Retinal pigment epithelial cell (primary cell): ENCODE data around the gene ASB8.

Source experiments
- DNase-seq: peaks from one replicate; pipeline ENCODE4 v3.0.0-alpha.2; 2010; ENCODE audit warnings: low read depth
- H3K4me3 ChIP-seq: 2 replicates; pipeline ENCODE4 v1.5.1; 2011; ENCODE audit warnings: mild to moderate bottlenecking, low read length, control low read depth, moderate library complexity
- TF ChIP-seq, protein P1 (sequence below): conservative IDR thresholded peaks from 2 replicates; pipeline ENCODE4 v1.5.1; 2011; ENCODE audit warnings: low read depth, low read length, control low read depth, inconsistent platforms

The ASB8 gene

DNA sequence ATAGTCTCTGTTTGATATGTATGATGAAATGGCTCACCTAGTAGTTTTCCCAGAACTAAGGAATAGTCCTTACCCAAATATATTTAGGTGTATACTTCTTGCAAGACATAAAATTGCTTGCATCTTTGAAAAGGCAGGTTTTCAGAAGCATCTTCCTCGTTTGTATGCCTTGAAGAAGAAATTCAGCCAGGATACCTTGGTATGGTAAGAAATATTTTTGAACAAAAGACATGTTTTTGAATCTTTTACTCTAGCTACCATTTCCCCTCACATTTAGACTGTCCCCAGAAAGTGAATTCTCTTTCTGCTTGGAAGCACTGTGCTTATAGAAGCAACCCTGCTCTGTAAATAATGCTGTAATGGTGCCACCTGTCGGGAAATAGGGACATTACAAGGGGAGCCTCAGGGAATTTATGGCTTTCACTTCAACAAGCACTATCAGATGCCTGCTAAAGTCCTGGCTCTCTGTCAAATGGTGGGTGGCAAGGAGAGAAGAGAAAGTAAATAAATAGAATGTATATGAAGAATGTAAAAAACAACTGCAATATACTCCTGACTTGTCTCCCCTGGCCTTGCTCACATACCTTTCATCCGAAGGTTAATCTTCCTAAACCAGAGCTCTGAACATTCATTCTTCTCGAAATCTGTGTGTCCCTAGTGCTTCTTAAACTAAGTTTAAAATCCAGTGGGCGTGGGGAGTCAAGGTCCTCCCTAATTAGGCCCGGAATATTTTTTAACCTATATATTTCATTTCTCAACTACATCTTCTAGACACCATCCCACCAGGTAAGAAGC lies 32.2 kb upstream of the ASB8 start:
- no peak for DNase-seq
- no peak overlapping the region for H3K4me3 ChIP-seq
- TF ChIP-seq, protein P1, sequence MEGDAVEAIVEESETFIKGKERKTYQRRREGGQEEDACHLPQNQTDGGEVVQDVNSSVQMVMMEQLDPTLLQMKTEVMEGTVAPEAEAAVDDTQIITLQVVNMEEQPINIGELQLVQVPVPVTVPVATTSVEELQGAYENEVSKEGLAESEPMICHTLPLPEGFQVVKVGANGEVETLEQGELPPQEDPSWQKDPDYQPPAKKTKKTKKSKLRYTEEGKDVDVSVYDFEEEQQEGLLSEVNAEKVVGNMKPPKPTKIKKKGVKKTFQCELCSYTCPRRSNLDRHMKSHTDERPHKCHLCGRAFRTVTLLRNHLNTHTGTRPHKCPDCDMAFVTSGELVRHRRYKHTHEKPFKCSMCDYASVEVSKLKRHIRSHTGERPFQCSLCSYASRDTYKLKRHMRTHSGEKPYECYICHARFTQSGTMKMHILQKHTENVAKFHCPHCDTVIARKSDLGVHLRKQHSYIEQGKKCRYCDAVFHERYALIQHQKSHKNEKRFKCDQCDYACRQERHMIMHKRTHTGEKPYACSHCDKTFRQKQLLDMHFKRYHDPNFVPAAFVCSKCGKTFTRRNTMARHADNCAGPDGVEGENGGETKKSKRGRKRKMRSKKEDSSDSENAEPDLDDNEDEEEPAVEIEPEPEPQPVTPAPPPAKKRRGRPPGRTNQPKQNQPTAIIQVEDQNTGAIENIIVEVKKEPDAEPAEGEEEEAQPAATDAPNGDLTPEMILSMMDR = peak; percentile 92

- no peak for DNase-seq
- TF ChIP-seq, protein P1 = no peak
- H3K4me3 ChIP-seq = no peak overlapping the region
Measured at GRCh38 chr12:48187916-48188695, 30.8 kb upstream of the ASB8 start.

DNA sequence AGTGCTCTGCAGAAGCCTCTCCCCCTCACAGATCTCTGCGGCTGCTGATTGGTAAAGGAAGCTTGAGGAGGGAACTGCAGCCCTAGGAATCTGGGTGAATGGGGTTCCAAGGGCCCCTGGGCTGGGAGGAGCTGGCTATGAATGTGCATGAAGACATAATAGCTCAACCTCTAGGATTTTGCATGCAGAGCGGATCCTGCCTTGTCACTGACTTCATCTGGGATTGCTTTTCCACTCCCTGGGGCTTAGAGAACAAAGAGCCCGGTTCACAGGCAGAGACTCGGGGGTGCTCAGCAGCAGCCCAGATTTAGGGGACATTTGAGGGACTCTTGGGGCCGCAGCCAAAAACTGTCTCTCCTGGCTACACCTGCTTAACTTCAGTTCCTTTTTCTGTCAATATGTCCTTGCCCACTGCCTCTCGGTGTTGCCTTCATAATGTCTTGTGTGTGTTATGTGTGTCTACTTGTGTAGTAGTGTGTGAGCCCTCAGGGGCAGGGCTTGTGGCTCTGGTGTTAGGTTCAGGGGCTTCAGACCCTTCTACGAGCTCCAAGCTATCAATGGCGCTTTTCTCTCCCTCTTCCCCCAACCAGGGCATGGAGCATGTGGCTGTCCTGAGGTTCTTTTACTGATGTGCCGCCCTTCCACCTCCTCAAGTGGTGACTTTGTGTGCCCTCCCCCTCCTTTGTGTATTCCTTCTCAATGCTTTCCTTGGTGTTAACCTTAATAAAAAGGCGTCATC lies 28.0 kb upstream of the ASB8 start:
- no peak for DNase-seq
- TF ChIP-seq, protein P1 = no peak
- H3K4me3 ChIP-seq = no peak overlapping the region

GRCh38 chr12:48184549-48184922 lies 27.2 kb upstream of the ASB8 start:
- TF ChIP-seq, protein P1 = no peak
- DNase-seq = no peak
- no peak overlapping the region for H3K4me3 ChIP-seq

- no peak for DNase-seq
- TF ChIP-seq, protein P1 = no peak
- peak overlapping the region; percentile 49 for H3K4me3 ChIP-seq
Measured at GRCh38 chr12:48183876-48184548, 26.7 kb upstream of the ASB8 start.

- DNase-seq = no peak
- H3K4me3 ChIP-seq = peak within 1 kb of the TSS; percentile 49
- TF ChIP-seq, protein P1 = peak; percentile 38
Measured at GRCh38 chr12:48183091-48183875, 26.0 kb upstream of the ASB8 start, which contains the start of gene CCDC184. Gene CCDC184 (plus strand): TSS chr12:48183644. CDS start chr12:48184123, 479 bp downstream.
